B cell (primary cell): ENCODE data around the gene UBAC2. TPM values are rescaled to one million over a fixed set of nuclear protein-coding genes. Genes with fewer than 3 reads are reported as not detected.

Source experiments
- ATAC-seq: fragments of 200-7000 bp; cut with Tn5 transposase; one replicate; pipeline ENCODE4 v1.10.0; 2021; ENCODE audit warnings: low read depth, mild to moderate bottlenecking, moderate number of reproducible peaks, moderate library complexity
- CTCF ChIA-PET: fragments of 350-600 bp; sonication (Branson Sonifier 250); formaldehyde crosslinking; loops from one replicate; lab custom pipeline; 2021; ENCODE audit warnings: antibody characterized with exemption, inconsistent platforms; lab: Charles Lee
- POLR2A ChIA-PET: fragments of 350-600 bp; sonication (Branson Sonifier 250); formaldehyde crosslinking; loops from one replicate; lab custom pipeline; 2021; ENCODE audit warnings: antibody characterized with exemption; lab: Charles Lee
- DNase-seq: peaks from one replicate; pipeline ENCODE4 v3.0.0; 2013
- H2AFZ ChIP-seq: 2 replicates; pipeline ENCODE4 v1.6.1; 2012; ENCODE audit warnings: mild to moderate bottlenecking, low read depth, low read length; ENCODE audit not compliant: insufficient read depth, poor library complexity, severe bottlenecking
- H3K27ac ChIP-seq, 2 donors: 1 replicate in 1 of 2; 2 replicates in 1 of 2; pipeline ENCODE4 v1.5.1; 2012 to 2013; ENCODE audit warnings: low read length in 2 of 2, mild to moderate bottlenecking in 2 of 2, moderate library complexity in 1 of 2
- H3K27me3 ChIP-seq, 4 experiments: fragments of 200-600 bp in 1 of 4; sonication (generic) in 1 of 4; replicated peaks in 1 of 4; 1 replicate in 2 of 4; 2 replicates in 2 of 4; pipeline versions ENCODE4 v1.6.1 to v1.7.0; 2013 to 2016; ENCODE audit warnings: low read length in 3 of 4, mild to moderate bottlenecking in 2 of 4, mixed read lengths in 1 of 4, moderate library complexity in 1 of 4; ENCODE audit not compliant: insufficient read depth in 4 of 4, control insufficient read depth in 3 of 4; ENCODE audit errors: control extremely low read depth in 1 of 4
- H3K36me3 ChIP-seq, 2 experiments: replicated peaks in 1 of 2; 1 replicate in 1 of 2; 2 replicates in 1 of 2; pipeline versions ENCODE4 v1.6.1 to v1.7.1; 2013; ENCODE audit warnings: low read length in 1 of 2; ENCODE audit not compliant: insufficient read depth in 2 of 2, control insufficient read depth in 1 of 2; ENCODE audit errors: control extremely low read depth in 1 of 2, extremely low read depth in 1 of 2
- H3K4me1 ChIP-seq, 2 donors: fragments of 200-600 bp in 1 of 2; sonication (generic) in 1 of 2; 1 replicate in 1 of 2; 2 replicates in 1 of 2; pipeline versions ENCODE4 v1.5.1 to v1.6.1; 2013 to 2017; ENCODE audit warnings: low read length in 2 of 2; ENCODE audit not compliant: control insufficient read depth in 2 of 2, insufficient read depth in 2 of 2
- H3K4me2 ChIP-seq: replicated peaks from 2 replicates; pipeline ENCODE3; 2012; ENCODE audit warnings: mild to moderate bottlenecking, low read depth, low read length; ENCODE audit not compliant: poor library complexity, severe bottlenecking
- H3K4me3 ChIP-seq, 5 experiments: fragments of 200-600 bp in 1 of 5; sonication (generic) in 1 of 5; 1 replicate in 3 of 5; 2 replicates in 2 of 5; pipeline versions ENCODE4 v1.5.1 to v1.7.0; 2011 to 2016; ENCODE audit warnings: low read length in 4 of 5, mild to moderate bottlenecking in 4 of 5, low read depth in 2 of 5, control low read depth in 1 of 5, moderate library complexity in 1 of 5; ENCODE audit not compliant: insufficient read depth in 1 of 5; ENCODE audit errors: control extremely low read depth in 1 of 5, extremely low read depth in 1 of 5
- H3K79me2 ChIP-seq: fragments of 200-600 bp; sonication (generic); one replicate; pipeline ENCODE4 v1.6.0; 2016; ENCODE audit warnings: low read length; ENCODE audit not compliant: control insufficient read depth, insufficient read depth
- H3K9ac ChIP-seq: fragments of 200-600 bp; sonication (generic); 2 replicates; pipeline ENCODE4 v1.6.1; 2017; ENCODE audit warnings: mild to moderate bottlenecking, low read length, moderate library complexity
- H3K9me3 ChIP-seq, 3 donors: one replicate each; pipeline versions ENCODE4 v1.6.1 to v1.7.1; 2013; ENCODE audit warnings: low read length in 2 of 3; ENCODE audit not compliant: control insufficient read depth in 2 of 3, insufficient read depth in 1 of 3; ENCODE audit errors: control extremely low read depth in 1 of 3
- H4K20me1 ChIP-seq: 2 replicates; pipeline ENCODE4 v1.6.0; 2012; ENCODE audit warnings: mild to moderate bottlenecking, low read length; ENCODE audit not compliant: insufficient read depth, control insufficient read depth, poor library complexity, severe bottlenecking
- H3K27ac Mint-ChIP-seq: one replicate; pipeline ENCODE4 v1.8.0; 2021; ENCODE audit warnings: mixed read lengths
- H3K27me3 Mint-ChIP-seq: one replicate; pipeline ENCODE4 v1.8.0; 2021; ENCODE audit warnings: mixed read lengths
- H3K4me1 Mint-ChIP-seq: one replicate; pipeline ENCODE4 v1.8.0; 2021; ENCODE audit warnings: mixed read lengths
- H3K4me3 Mint-ChIP-seq: one replicate; pipeline ENCODE4 v1.8.0; 2021; ENCODE audit warnings: mixed read lengths
- H3K9me3 Mint-ChIP-seq: one replicate; pipeline ENCODE4 v1.8.0; 2022; ENCODE audit warnings: mixed read lengths; ENCODE audit not compliant: insufficient read depth
- CTCF ChIP-seq: fragments of 200-600 bp; IDR thresholded peaks from one replicate; pipeline ENCODE4 v1.8.0; 2022; ENCODE audit warnings: antibody characterized with exemption, mild to moderate bottlenecking
- EZH2 ChIP-seq: IDR thresholded peaks from 2 replicates; pipeline ENCODE4 v1.6.1; 2012; ENCODE audit warnings: borderline replicate concordance, low read depth, mild to moderate bottlenecking, moderate library complexity, low read length; ENCODE audit not compliant: insufficient read depth, poor library complexity, severe bottlenecking
- WGBS: methylation state at CpG from one replicate; pipeline ENCODE4 v1.1.5; 2013; ENCODE audit warnings: missing lambda C conversion rate; ENCODE audit not compliant: insufficient coverage; 5-methylcytosine and 5-hydroxymethylcytosine counted together
- intact Hi-C: fragments of 100-400 bp; cut with micrococcal nuclease; formaldehyde crosslinking; loops from one replicate; pipeline ENCODE4 v1.10.0; 2022
- polyA plus RNA-seq: library from polyadenylated mRNA; depleted of rRNA; stranded (reverse); fragments of >200 nt; gene quantifications from 2 replicates; pipeline ENCODE4 v1.2.3, GENCODE V29; 2012
- total RNA-seq, 2 donors: library from RNA; stranded (reverse); fragments of 120-200 nt in 1 of 2; gene quantifications; 1 replicate in 1 of 2; 2 replicates in 1 of 2; pipeline versions ENCODE4 v1.2.3 to v1.2.4, GENCODE V29; 2013 to 2022

Gene UBAC2
- total and polyA plus RNA-seq, 2 donors (not counting 1 experiment from before 2014, with no cell fraction given): 56.3 to 60.8 TPM

DNA sequence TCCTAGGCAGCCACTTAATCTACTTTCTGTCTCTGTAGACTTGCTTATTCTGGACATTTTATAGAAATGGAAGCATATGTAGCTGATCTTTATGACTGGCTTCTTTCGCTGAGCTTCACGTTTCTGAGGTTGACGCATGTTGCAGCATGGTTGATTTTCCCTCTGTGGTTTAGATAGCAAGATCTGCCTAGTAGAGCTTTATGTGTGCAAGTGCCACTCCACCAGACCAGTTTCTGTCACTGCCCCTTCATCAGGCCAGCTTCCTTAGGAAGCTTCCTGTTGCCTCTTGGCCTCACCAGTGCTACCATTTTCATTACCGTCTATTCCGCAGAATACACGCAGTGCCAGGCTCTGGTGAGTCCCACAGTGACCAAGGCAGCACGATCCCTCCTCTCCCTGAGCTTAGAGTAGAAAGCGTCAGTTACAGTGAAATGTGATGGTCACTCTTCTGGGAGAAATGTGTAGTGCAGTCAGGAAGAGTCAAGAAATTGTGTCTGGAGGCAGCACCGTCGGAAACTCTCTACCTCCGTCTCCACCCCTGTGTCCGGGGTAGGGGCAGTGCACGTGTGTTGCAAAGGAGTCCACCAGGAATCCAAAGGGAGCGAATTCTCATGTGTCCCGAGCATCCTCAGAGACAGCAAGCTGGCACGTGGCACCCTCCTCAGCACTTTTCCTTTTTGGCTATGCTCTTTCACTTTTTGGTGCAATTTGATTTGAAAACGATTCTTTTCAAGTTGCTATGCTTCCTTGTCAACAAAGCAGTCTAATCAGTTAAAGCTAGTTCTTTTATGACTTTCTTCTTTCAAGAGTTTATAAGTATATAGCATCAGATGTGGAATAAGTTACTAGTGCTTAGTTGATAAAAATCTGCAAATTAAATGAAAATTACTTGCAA, 151.9 kb downstream of the UBAC2 start:
- CTCF ChIA-PET: interaction anchor here (0.7 to 3.9 kb wide), 11 partner anchors 18 to 176 kb away, joined by 3 to 24 read pairs (median 7); partner anchors contain the start of genes GPR18 and GPR183
- no peaks in the 10 kb centered on the region for H3K9me3 ChIP-seq
- WGBS: 95% methylated on average over 14 of the region's 17 CpGs
- POLR2A ChIA-PET: interaction anchor here (0.8 to 2.7 kb wide), 4 partner anchors 21 to 83 kb away, joined by 3 to 28 read pairs (median 4); no protein-coding TSS in a partner anchor
- H2AFZ ChIP-seq: no peak overlapping the region
- H3K9ac ChIP-seq: no peak overlapping the region
- DNase-seq (no peak), ATAC-seq (peak; percentile 5)
- peaks cover 32% of the 10 kb centered on the region for H3K79me2 ChIP-seq
- no peaks in the 10 kb centered on the region for H3K27me3 ChIP-seq
- peaks cover 87% of the 10 kb centered on the region for H3K4me1 Mint-ChIP-seq
- peak overlapping the region; percentile 98 for H3K27ac Mint-ChIP-seq
- intact Hi-C loops: loop anchor here (5.0 kb wide), 1 partner anchor 35 kb away; no protein-coding TSS in a partner anchor
- TF ChIP-seq EZH2: no peak
- TF ChIP-seq CTCF: no peak
- H3K9me3 Mint-ChIP-seq: no peaks in the 10 kb centered on the region
- no peak overlapping the region for H3K4me2 ChIP-seq
- no peaks in the 10 kb centered on the region for H3K27me3 Mint-ChIP-seq
- peak overlapping the region; percentile 40 for H3K4me3 Mint-ChIP-seq
- peaks cover 0 to 39% of the 10 kb centered on the region in 2 experiments for H3K36me3 ChIP-seq
- peak overlapping the region; percentile 21 to 31 for H3K27ac ChIP-seq
- H3K4me1 ChIP-seq: peaks cover 49 to 67% of the 10 kb centered on the region in 2 donors
- no peaks in the 10 kb centered on the region for H4K20me1 ChIP-seq
- H3K4me3 ChIP-seq: no peak overlapping the region
